Keratinocyte (primary cell): Measurements from ENCODE around the gene ATP13A5. TPM values are rescaled to one million over a fixed set of nuclear protein-coding genes. Genes with fewer than 3 reads are reported as not detected.

Source experiments
- DNase-seq: peaks from one replicate; pipeline ENCODE4 v3.0.0-alpha.2; 2011; ENCODE audit warnings: low read depth, missing footprints, low spot score
- FAIRE-seq: peaks from 2 replicates; lab custom pipeline; 2011; peaks lifted over from hg19 to GRCh38; lab: Jason Lieb, UNC
- H2AFZ ChIP-seq: 2 replicates; pipeline ENCODE4 v1.6.0; 2012; ENCODE audit warnings: low read length, control low read depth, inconsistent platforms; ENCODE audit not compliant: control insufficient read depth
- H3K27ac ChIP-seq: 2 replicates; pipeline ENCODE4 v1.5.1; 2011; ENCODE audit warnings: low read length; ENCODE audit not compliant: control insufficient read depth, insufficient read depth
- H3K27me3 ChIP-seq: 3 replicates; pipeline ENCODE4 v1.6.0; 2011; ENCODE audit warnings: low read length; ENCODE audit not compliant: control insufficient read depth, insufficient read depth; ENCODE audit errors: extremely low read depth
- H3K36me3 ChIP-seq, 2 experiments: 2 replicates in 1 of 2; 3 replicates in 1 of 2; pipeline ENCODE4 v1.5.1; 2011; ENCODE audit warnings: low read length in 2 of 2, mild to moderate bottlenecking in 1 of 2; ENCODE audit not compliant: control insufficient read depth in 2 of 2, insufficient read depth in 2 of 2; ENCODE audit errors: extremely low read depth in 1 of 2
- H3K4me1 ChIP-seq: 3 replicates; pipeline ENCODE4 v1.5.1; 2011; ENCODE audit warnings: low read length; ENCODE audit not compliant: control insufficient read depth, insufficient read depth; ENCODE audit errors: extremely low read depth
- H3K4me2 ChIP-seq: 3 replicates; pipeline ENCODE4 v1.6.0; 2011; ENCODE audit warnings: low read depth, low read length; ENCODE audit not compliant: control insufficient read depth, insufficient read depth; ENCODE audit errors: extremely low read depth
- H3K4me3 ChIP-seq, 3 experiments: fragments of 200-600 bp in 1 of 3; sonication (generic) in 1 of 3; 2 replicates in 2 of 3; 3 replicates in 1 of 3; pipeline ENCODE4 v1.5.1; 2011 to 2016; ENCODE audit warnings: low read length in 3 of 3, mild to moderate bottlenecking in 3 of 3, control low read depth in 2 of 3, inconsistent platforms in 1 of 3, low read depth in 1 of 3, mixed read lengths in 1 of 3, mixed run types in 1 of 3, moderate library complexity in 1 of 3; ENCODE audit not compliant: control insufficient read depth in 2 of 3, insufficient read depth in 2 of 3; ENCODE audit errors: extremely low read depth in 1 of 3
- H3K79me2 ChIP-seq: 2 replicates; pipeline ENCODE4 v1.6.0; 2012; ENCODE audit warnings: low read length; ENCODE audit not compliant: control insufficient read depth, insufficient read depth
- H3K9ac ChIP-seq: 3 replicates; pipeline ENCODE4 v1.6.0; 2011; ENCODE audit warnings: low read length; ENCODE audit not compliant: control insufficient read depth, insufficient read depth; ENCODE audit errors: extremely low read depth
- H3K9me1 ChIP-seq: 3 replicates; pipeline ENCODE4 v1.6.0; 2011; ENCODE audit warnings: low read length; ENCODE audit not compliant: control insufficient read depth, insufficient read depth; ENCODE audit errors: extremely low read depth
- H3K9me3 ChIP-seq: 2 replicates; pipeline ENCODE4 v1.5.1; 2012; ENCODE audit warnings: low read depth, low read length; ENCODE audit not compliant: control insufficient read depth
- H4K20me1 ChIP-seq: 3 replicates; pipeline ENCODE4 v1.6.0; 2011; ENCODE audit warnings: low read length; ENCODE audit not compliant: control insufficient read depth, insufficient read depth; ENCODE audit errors: extremely low read depth
- CTCF ChIP-seq, 3 experiments: IDR thresholded peaks in 1 of 3; conservative IDR thresholded peaks in 1 of 3; optimal IDR thresholded peaks in 1 of 3; 2 replicates in 2 of 3; 3 replicates in 1 of 3; pipeline versions ENCODE3 to v1.5.1; 2011; ENCODE audit warnings: low read length in 3 of 3, mild to moderate bottlenecking in 3 of 3, moderate library complexity in 2 of 3, control low read depth in 1 of 3, inconsistent platforms in 1 of 3; ENCODE audit not compliant: insufficient read depth in 2 of 3; ENCODE audit errors: extremely low read depth in 1 of 3
- EZH2 ChIP-seq: IDR thresholded peaks from one replicate; pipeline ENCODE4 v1.6.1; 2012; ENCODE audit warnings: inconsistent platforms, mild to moderate bottlenecking, low read length, moderate library complexity
- dilution Hi-C: fragments of 300-500 bp; cut with MboI; formaldehyde crosslinking; loops from one replicate; pipeline ENCODE4 v1.7.0; 2020; ENCODE audit warnings: low sequenced_read_pairs; ENCODE audit not compliant: extremely low pct_ligation_motif_present
- polyA plus RNA-seq, 5 experiments: library from polyadenylated mRNA; depleted of rRNA in 3 of 5; stranded (reverse) in 3 of 5; stranded (forward) in 1 of 5; unstranded in 1 of 5; fragments of >200 nt; gene quantifications; 1 replicate in 1 of 5; 2 replicates in 3 of 5; 3 replicates in 1 of 5; pipeline versions ENCODE4 v1.2.1 to v1.2.3, GENCODE V29; 2011 to 2012; ENCODE audit warnings: missing spikeins in 2 of 5, low read depth in 1 of 5, low replicate concordance in 1 of 5

The ATP13A5 gene
- polyA plus RNA-seq, 1 donor (not counting 4 experiments of a cell fraction or from before 2014, with no cell fraction given), result not detected

- no peak overlapping the region for H3K4me3 ChIP-seq
- no peaks in the 10 kb centered on the region for H3K9me1 ChIP-seq
- DNase-seq, result no peak
- no peaks in the 10 kb centered on the region for H3K9me3 ChIP-seq
- H3K4me1 ChIP-seq, result no peaks in the 10 kb centered on the region
- H3K27ac ChIP-seq, result no peak overlapping the region
- H3K36me3 ChIP-seq, result no peaks in the 10 kb centered on the region
- TF ChIP-seq CTCF (optimal IDR thresholded peaks at IDR 0.05 in 1 of 3, IDR thresholded peaks at IDR 0.05 in 1 of 3, conservative IDR thresholded peaks at IDR 0.05 in 1 of 3; ENCODE audit: extremely low read depth in 1 of 3, insufficient read depth in 2 of 3, low read length in 3 of 3) (no peak), EZH2 (no peak)
- no peak overlapping the region for H3K4me2 ChIP-seq
- H2AFZ ChIP-seq, result no peak overlapping the region
- dilution Hi-C loops, result no loop called here
- H3K27me3 ChIP-seq, result no peaks in the 10 kb centered on the region
- no peak for FAIRE-seq
- H3K79me2 ChIP-seq, result no peaks in the 10 kb centered on the region
- no peak overlapping the region for H3K9ac ChIP-seq
- H4K20me1 ChIP-seq, result no peaks in the 10 kb centered on the region
These were observed 148.6 kb downstream of the ATP13A5 start for GRCh38 chr3:193229851-193230420.

- dilution Hi-C loops, result no loop called here
- FAIRE-seq, result no peak
These were observed 150.3 kb downstream of the ATP13A5 start for GRCh38 chr3:193228206-193228605.

More at GRCh38 chr3:193228206-193228605, 150.3 kb downstream of the ATP13A5 start:
- no peaks in the 10 kb centered on the region for H3K36me3 ChIP-seq
- H3K4me1 ChIP-seq, result no peaks in the 10 kb centered on the region
- DNase-seq, result no peak
- H3K27ac ChIP-seq, result no peak overlapping the region
- TF ChIP-seq EZH2 (no peak), CTCF (optimal IDR thresholded peaks at IDR 0.05 in 1 of 3, IDR thresholded peaks at IDR 0.05 in 1 of 3, conservative IDR thresholded peaks at IDR 0.05 in 1 of 3; ENCODE audit: extremely low read depth in 1 of 3, insufficient read depth in 2 of 3, low read length in 3 of 3) (no peak)
- H3K27me3 ChIP-seq, result no peaks in the 10 kb centered on the region
- H3K4me3 ChIP-seq, result no peak overlapping the region
- no peak overlapping the region for H3K4me2 ChIP-seq
- no peaks in the 10 kb centered on the region for H3K9me1 ChIP-seq
- H3K79me2 ChIP-seq, result no peaks in the 10 kb centered on the region
- H3K9me3 ChIP-seq, result no peaks in the 10 kb centered on the region
- no peak overlapping the region for H3K9ac ChIP-seq
- no peak overlapping the region for H2AFZ ChIP-seq
- H4K20me1 ChIP-seq, result no peaks in the 10 kb centered on the region
